HEK293 (cell line): Measurements from ENCODE around the gene SETD5.

Source experiments
- IKZF3 ChIP-seq: fragments of 450-650 bp; IDR thresholded peaks from 2 replicates; pipeline ENCODE4 v1.5.0; 2018; ENCODE audit warnings: missing biosample characterization, mild to moderate bottlenecking, missing genetic modification characterization, moderate library complexity
- MZF1 ChIP-seq: fragments of 450-650 bp; formaldehyde crosslinking; IDR thresholded peaks from 2 replicates; pipeline ENCODE4 v1.5.1; 2017; ENCODE audit warnings: missing biosample characterization, missing genetic modification characterization, borderline replicate concordance
- OSR2 ChIP-seq: fragments of 450-650 bp; formaldehyde crosslinking; IDR thresholded peaks from 2 replicates; pipeline ENCODE4 v1.5.1; 2016; ENCODE audit warnings: missing biosample characterization, missing genetic modification characterization
- SP7 ChIP-seq: fragments of 450-650 bp; formaldehyde crosslinking; IDR thresholded peaks from 2 replicates; pipeline ENCODE4 v1.5.1; 2016; ENCODE audit warnings: missing biosample characterization, missing genetic modification characterization
- ZBTB7A ChIP-seq: fragments of 450-650 bp; formaldehyde crosslinking; IDR thresholded peaks from 2 replicates; pipeline ENCODE4 v1.5.1; 2016; ENCODE audit warnings: low read depth, missing biosample characterization, missing genetic modification characterization
- ZFP3 ChIP-seq: fragments of 450-650 bp; formaldehyde crosslinking; IDR thresholded peaks from 2 replicates; pipeline ENCODE4 v1.5.1; 2016; ENCODE audit warnings: low read depth, missing biosample characterization, missing genetic modification characterization
- ZIC2 ChIP-seq: fragments of 450-650 bp; formaldehyde crosslinking; IDR thresholded peaks from 2 replicates; pipeline ENCODE4 v1.5.1; 2016; ENCODE audit warnings: missing biosample characterization, missing genetic modification characterization
- ZNF132 ChIP-seq: fragments of 450-650 bp; formaldehyde crosslinking; IDR thresholded peaks from 2 replicates; pipeline ENCODE4 v1.5.1; 2017; ENCODE audit warnings: missing biosample characterization, missing genetic modification characterization, borderline replicate concordance
- ZNF24 ChIP-seq: fragments of 450-650 bp; formaldehyde crosslinking; IDR thresholded peaks from 2 replicates; pipeline ENCODE4 v1.5.1; 2016; ENCODE audit warnings: missing biosample characterization, missing genetic modification characterization
- ZNF324 ChIP-seq: fragments of 450-650 bp; formaldehyde crosslinking; IDR thresholded peaks from 2 replicates; pipeline ENCODE4 v1.5.1; 2016; ENCODE audit warnings: missing biosample characterization, missing genetic modification characterization
- ZNF335 ChIP-seq: fragments of 450-650 bp; formaldehyde crosslinking; conservative IDR thresholded peaks from 2 replicates; pipeline ENCODE4 v1.5.1; 2016; ENCODE audit warnings: missing biosample characterization, missing genetic modification characterization
- ZNF350 ChIP-seq: fragments of 450-650 bp; formaldehyde crosslinking; IDR thresholded peaks from 2 replicates; pipeline ENCODE4 v1.5.0; 2017; ENCODE audit warnings: missing biosample characterization, mild to moderate bottlenecking, missing genetic modification characterization
- ZNF354C ChIP-seq: fragments of 450-650 bp; formaldehyde crosslinking; IDR thresholded peaks from 2 replicates; pipeline ENCODE4 v1.5.1; 2016; ENCODE audit warnings: missing biosample characterization, missing genetic modification characterization, low read depth, borderline replicate concordance
- ZNF366 ChIP-seq: fragments of 450-650 bp; formaldehyde crosslinking; conservative IDR thresholded peaks from 2 replicates; pipeline ENCODE4 v1.5.1; 2016; ENCODE audit warnings: missing biosample characterization, missing genetic modification characterization
- ZNF391 ChIP-seq: fragments of 450-650 bp; formaldehyde crosslinking; IDR thresholded peaks from 2 replicates; pipeline ENCODE4 v1.5.1; 2016; ENCODE audit warnings: low read depth, missing biosample characterization, missing genetic modification characterization, borderline replicate concordance
- ZNF394 ChIP-seq: fragments of 450-650 bp; formaldehyde crosslinking; IDR thresholded peaks from 2 replicates; pipeline ENCODE4 v1.5.1; 2016; ENCODE audit warnings: missing biosample characterization, missing genetic modification characterization, mild to moderate bottlenecking, moderate library complexity, borderline replicate concordance
- ZNF544 ChIP-seq: fragments of 450-650 bp; formaldehyde crosslinking; IDR thresholded peaks from 2 replicates; pipeline ENCODE4 v1.5.0; 2017; ENCODE audit warnings: missing biosample characterization, missing genetic modification characterization
- ZNF548 ChIP-seq: fragments of 450-650 bp; formaldehyde crosslinking; IDR thresholded peaks from 2 replicates; pipeline ENCODE4 v1.5.1; 2016; ENCODE audit warnings: missing biosample characterization, missing genetic modification characterization
- ZNF596 ChIP-seq: fragments of 450-650 bp; IDR thresholded peaks from 2 replicates; pipeline ENCODE4 v1.5.0; 2018; ENCODE audit warnings: missing biosample characterization, mild to moderate bottlenecking, missing genetic modification characterization, moderate library complexity
- ZNF600 ChIP-seq: fragments of 450-650 bp; formaldehyde crosslinking; IDR thresholded peaks from 2 replicates; pipeline ENCODE4 v1.5.1; 2016; ENCODE audit warnings: missing biosample characterization, missing genetic modification characterization
- ZNF610 ChIP-seq: fragments of 450-650 bp; formaldehyde crosslinking; IDR thresholded peaks from 2 replicates; pipeline ENCODE4 v1.5.1; 2016; ENCODE audit warnings: missing biosample characterization, missing genetic modification characterization, borderline replicate concordance
- ZNF629 ChIP-seq: fragments of 450-650 bp; formaldehyde crosslinking; IDR thresholded peaks from 2 replicates; pipeline ENCODE4 v1.5.1; 2017; ENCODE audit warnings: missing biosample characterization, missing genetic modification characterization
- ZNF660 ChIP-seq: fragments of 450-650 bp; IDR thresholded peaks from 2 replicates; pipeline ENCODE4 v1.5.1; 2018; ENCODE audit warnings: missing biosample characterization, mild to moderate bottlenecking, missing genetic modification characterization
- ZNF76 ChIP-seq: fragments of 450-650 bp; formaldehyde crosslinking; IDR thresholded peaks from 2 replicates; pipeline ENCODE4; 2016; ENCODE audit warnings: low read depth, missing biosample characterization, missing genetic modification characterization, borderline replicate concordance
- ZSCAN16 ChIP-seq: fragments of 450-650 bp; formaldehyde crosslinking; IDR thresholded peaks from 2 replicates; pipeline ENCODE4 v1.5.1; 2016; ENCODE audit warnings: missing biosample characterization, missing genetic modification characterization
- TF ChIP-seq, protein P1 (sequence below): fragments of 450-650 bp; formaldehyde crosslinking; IDR thresholded peaks from 2 replicates; pipeline ENCODE4 v1.5.1; 2017; ENCODE audit warnings: missing biosample characterization, missing genetic modification characterization
- TF ChIP-seq, protein P2 (sequence below): fragments of 450-650 bp; formaldehyde crosslinking; IDR thresholded peaks from 2 replicates; pipeline ENCODE4 v1.5.1; 2016; ENCODE audit warnings: missing biosample characterization, missing genetic modification characterization
- TF ChIP-seq, protein P3 (sequence below): fragments of 450-650 bp; formaldehyde crosslinking; conservative IDR thresholded peaks from 2 replicates; pipeline ENCODE4 v1.5.1; 2016; ENCODE audit warnings: low read depth, missing biosample characterization, missing genetic modification characterization
- TF ChIP-seq, protein P4 (sequence below): fragments of 450-650 bp; formaldehyde crosslinking; IDR thresholded peaks from 2 replicates; pipeline ENCODE4 v1.5.1; 2016; ENCODE audit warnings: missing biosample characterization, missing genetic modification characterization
- TF ChIP-seq, protein P5 (sequence below): fragments of 450-650 bp; IDR thresholded peaks from 2 replicates; pipeline ENCODE4 v1.5.1; 2018; ENCODE audit warnings: missing biosample characterization, missing genetic modification characterization

SETD5 gene

DNA sequence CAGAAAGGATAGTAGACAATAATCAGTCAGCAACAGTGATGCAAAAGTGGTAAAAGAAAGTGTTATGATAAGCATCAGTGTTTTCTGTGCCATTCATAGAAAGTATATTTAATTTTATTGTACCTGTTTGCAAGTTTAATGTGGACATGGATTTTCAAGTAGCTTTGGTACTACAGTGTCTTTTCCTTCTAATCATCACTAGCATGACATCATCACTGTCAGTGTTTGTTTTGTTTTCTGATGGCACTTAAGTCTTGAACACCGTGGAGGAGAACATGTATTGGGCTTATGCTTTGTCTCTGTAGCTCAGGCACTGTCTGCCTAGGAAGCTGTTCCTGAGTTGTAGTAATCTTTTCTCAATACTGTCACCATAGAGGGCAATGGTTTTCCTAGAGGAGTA, 41.9 kb downstream of the SETD5 start (continued):
- TF ChIP-seq, protein P1, sequence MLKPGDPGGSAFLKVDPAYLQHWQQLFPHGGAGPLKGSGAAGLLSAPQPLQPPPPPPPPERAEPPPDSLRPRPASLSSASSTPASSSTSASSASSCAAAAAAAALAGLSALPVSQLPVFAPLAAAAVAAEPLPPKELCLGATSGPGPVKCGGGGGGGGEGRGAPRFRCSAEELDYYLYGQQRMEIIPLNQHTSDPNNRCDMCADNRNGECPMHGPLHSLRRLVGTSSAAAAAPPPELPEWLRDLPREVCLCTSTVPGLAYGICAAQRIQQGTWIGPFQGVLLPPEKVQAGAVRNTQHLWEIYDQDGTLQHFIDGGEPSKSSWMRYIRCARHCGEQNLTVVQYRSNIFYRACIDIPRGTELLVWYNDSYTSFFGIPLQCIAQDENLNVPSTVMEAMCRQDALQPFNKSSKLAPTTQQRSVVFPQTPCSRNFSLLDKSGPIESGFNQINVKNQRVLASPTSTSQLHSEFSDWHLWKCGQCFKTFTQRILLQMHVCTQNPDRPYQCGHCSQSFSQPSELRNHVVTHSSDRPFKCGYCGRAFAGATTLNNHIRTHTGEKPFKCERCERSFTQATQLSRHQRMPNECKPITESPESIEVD (tag by site-specific recombination) = peak; percentile 60
- TF ChIP-seq ZIC2 (tag by site-specific recombination) (no peak), ZNF132 (tag by site-specific recombination) (no peak), OSR2 (tag by site-specific recombination) (peak; percentile 78), ZNF350 (no peak), SP7 (tag by site-specific recombination) (peak; percentile 50; the same call in 1 of the 2 replicates), ZSCAN16 (tag by site-specific recombination) (no peak), ZBTB7A (tag by site-specific recombination) (no peak), ZNF354C (tag by site-specific recombination) (no peak), MZF1 (tag by site-specific recombination) (no peak), ZNF366 (tag by site-specific recombination) (peak; percentile 81), ZNF76 (tag by site-specific recombination) (no peak), ZNF324 (tag by site-specific recombination) (no peak), ZNF24 (tag by site-specific recombination) (no peak), ZNF600 (tag by site-specific recombination) (0 out of 2 replicates have a peak, but pooled peaks have one; percentile 19), ZNF660 (tag by site-specific recombination) (peak; percentile 63), ZFP3 (tag by site-specific recombination) (no peak), ZNF629 (tag by site-specific recombination) (peak; percentile 93), ZNF610 (no peak), ZNF394 (tag by site-specific recombination) (peak; percentile 48; the same call in 1 of the 2 replicates), ZNF391 (tag by site-specific recombination) (peak; percentile 48; the same call in 1 of the 2 replicates), ZNF335 (tag by site-specific recombination) (no peak), IKZF3 (tag by site-specific recombination) (peak; percentile 24; the same call in 1 of the 2 replicates), ZNF596 (tag by site-specific recombination) (no peak), ZNF544 (no peak), ZNF548 (no peak)
- TF ChIP-seq, protein P2, sequence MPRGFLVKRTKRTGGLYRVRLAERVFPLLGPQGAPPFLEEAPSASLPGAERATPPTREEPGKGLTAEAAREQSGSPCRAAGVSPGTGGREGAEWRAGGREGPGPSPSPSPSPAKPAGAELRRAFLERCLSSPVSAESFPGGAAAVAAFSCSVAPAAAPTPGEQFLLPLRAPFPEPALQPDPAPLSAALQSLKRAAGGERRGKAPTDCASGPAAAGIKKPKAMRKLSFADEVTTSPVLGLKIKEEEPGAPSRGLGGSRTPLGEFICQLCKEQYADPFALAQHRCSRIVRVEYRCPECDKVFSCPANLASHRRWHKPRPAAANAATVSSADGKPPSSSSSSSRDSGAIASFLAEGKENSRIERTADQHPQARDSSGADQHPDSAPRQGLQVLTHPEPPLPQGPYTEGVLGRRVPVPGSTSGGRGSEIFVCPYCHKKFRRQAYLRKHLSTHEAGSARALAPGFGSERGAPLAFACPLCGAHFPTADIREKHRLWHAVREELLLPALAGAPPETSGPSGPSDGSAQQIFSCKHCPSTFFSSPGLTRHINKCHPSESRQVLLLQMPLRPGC (tag by site-specific recombination) = 0 out of 2 replicates have a peak, but pooled peaks have one; percentile 42
- TF ChIP-seq, protein P3, sequence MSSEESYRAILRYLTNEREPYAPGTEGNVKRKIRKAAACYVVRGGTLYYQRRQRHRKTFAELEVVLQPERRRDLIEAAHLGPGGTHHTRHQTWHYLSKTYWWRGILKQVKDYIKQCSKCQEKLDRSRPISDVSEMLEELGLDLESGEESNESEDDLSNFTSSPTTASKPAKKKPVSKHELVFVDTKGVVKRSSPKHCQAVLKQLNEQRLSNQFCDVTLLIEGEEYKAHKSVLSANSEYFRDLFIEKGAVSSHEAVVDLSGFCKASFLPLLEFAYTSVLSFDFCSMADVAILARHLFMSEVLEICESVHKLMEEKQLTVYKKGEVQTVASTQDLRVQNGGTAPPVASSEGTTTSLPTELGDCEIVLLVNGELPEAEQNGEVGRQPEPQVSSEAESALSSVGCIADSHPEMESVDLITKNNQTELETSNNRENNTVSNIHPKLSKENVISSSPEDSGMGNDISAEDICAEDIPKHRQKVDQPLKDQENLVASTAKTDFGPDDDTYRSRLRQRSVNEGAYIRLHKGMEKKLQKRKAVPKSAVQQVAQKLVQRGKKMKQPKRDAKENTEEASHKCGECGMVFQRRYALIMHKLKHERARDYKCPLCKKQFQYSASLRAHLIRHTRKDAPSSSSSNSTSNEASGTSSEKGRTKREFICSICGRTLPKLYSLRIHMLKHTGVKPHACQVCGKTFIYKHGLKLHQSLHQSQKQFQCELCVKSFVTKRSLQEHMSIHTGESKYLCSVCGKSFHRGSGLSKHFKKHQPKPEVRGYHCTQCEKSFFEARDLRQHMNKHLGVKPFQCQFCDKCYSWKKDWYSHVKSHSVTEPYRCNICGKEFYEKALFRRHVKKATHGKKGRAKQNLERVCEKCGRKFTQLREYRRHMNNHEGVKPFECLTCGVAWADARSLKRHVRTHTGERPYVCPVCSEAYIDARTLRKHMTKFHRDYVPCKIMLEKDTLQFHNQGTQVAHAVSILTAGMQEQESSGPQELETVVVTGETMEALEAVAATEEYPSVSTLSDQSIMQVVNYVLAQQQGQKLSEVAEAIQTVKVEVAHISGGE (tag by site-specific recombination) = no peak
- TF ChIP-seq, protein P4, sequence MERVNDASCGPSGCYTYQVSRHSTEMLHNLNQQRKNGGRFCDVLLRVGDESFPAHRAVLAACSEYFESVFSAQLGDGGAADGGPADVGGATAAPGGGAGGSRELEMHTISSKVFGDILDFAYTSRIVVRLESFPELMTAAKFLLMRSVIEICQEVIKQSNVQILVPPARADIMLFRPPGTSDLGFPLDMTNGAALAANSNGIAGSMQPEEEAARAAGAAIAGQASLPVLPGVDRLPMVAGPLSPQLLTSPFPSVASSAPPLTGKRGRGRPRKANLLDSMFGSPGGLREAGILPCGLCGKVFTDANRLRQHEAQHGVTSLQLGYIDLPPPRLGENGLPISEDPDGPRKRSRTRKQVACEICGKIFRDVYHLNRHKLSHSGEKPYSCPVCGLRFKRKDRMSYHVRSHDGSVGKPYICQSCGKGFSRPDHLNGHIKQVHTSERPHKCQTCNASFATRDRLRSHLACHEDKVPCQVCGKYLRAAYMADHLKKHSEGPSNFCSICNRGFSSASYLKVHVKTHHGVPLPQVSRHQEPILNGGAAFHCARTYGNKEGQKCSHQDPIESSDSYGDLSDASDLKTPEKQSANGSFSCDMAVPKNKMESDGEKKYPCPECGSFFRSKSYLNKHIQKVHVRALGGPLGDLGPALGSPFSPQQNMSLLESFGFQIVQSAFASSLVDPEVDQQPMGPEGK (tag by site-specific recombination) = no peak
- TF ChIP-seq, protein P5, sequence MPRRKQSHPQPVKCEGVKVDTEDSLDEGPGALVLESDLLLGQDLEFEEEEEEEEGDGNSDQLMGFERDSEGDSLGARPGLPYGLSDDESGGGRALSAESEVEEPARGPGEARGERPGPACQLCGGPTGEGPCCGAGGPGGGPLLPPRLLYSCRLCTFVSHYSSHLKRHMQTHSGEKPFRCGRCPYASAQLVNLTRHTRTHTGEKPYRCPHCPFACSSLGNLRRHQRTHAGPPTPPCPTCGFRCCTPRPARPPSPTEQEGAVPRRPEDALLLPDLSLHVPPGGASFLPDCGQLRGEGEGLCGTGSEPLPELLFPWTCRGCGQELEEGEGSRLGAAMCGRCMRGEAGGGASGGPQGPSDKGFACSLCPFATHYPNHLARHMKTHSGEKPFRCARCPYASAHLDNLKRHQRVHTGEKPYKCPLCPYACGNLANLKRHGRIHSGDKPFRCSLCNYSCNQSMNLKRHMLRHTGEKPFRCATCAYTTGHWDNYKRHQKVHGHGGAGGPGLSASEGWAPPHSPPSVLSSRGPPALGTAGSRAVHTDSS (tag by site-specific recombination) = no peak
